Measurements from ENCODE around the gene SIGLEC11.
"Not testable (repeated sequence)": the region's sequence is repeated elsewhere in the genome, so short reads cannot be mapped to it uniquely, and the experiment has no call there.

Gene SIGLEC11

GRCh38 chr19:49960980-49961379 is at the start of gene SIGLEC11:
SIGLEC11 (minus strand) TSS chr19:49961172; CDS start chr19:49961081, 91 bp downstream.
- not testable (repeated sequence) for DNase-seq (ENCODE audit: low read depth in 3 of 3)

- no peak for DNase-seq (ENCODE audit: low read depth in 3 of 3)
Measured at GRCh38 chr19:50008532-50008931, 47.6 kb upstream of the SIGLEC11 start.

- DNase-seq (ENCODE audit: low read depth in 3 of 3), result no peak
Measured at GRCh38 chr19:50007947-50008346, 47.0 kb upstream of the SIGLEC11 start.

GRCh38 chr19:50007170-50007569 is 46.2 kb upstream of the SIGLEC11 start:
- DNase-seq (ENCODE audit: low read depth in 3 of 3), result no peak

GRCh38 chr19:50005428-50005827 is 44.5 kb upstream of the SIGLEC11 start:
- no peak for DNase-seq (ENCODE audit: low read depth in 3 of 3)

GRCh38 chr19:50003810-50004419 is 42.9 kb upstream of the SIGLEC11 start:
- DNase-seq (ENCODE audit: low read depth in 3 of 3), result peak in 1 of 3 donors; percentile 18

- no peak for DNase-seq (ENCODE audit: low read depth in 3 of 3)
Measured at GRCh38 chr19:50003254-50003788, 42.3 kb upstream of the SIGLEC11 start.

- no peak for DNase-seq (ENCODE audit: low read depth in 3 of 3)
Measured at GRCh38 chr19:50002386-50002960, 41.5 kb upstream of the SIGLEC11 start.

- no peak for DNase-seq (ENCODE audit: low read depth in 3 of 3)
Measured at GRCh38 chr19:50001775-50002174, 40.8 kb upstream of the SIGLEC11 start.

- no peak for DNase-seq (ENCODE audit: low read depth in 3 of 3)
Measured at GRCh38 chr19:50000841-50001557, 40.0 kb upstream of the SIGLEC11 start.

GRCh38 chr19:50000038-50000840 is 39.3 kb upstream of the SIGLEC11 start:
- DNase-seq (ENCODE audit: low read depth in 3 of 3), result no peak

- no peak for DNase-seq (ENCODE audit: low read depth in 3 of 3)
Measured at GRCh38 chr19:49999371-50000010, 38.5 kb upstream of the SIGLEC11 start.

- DNase-seq (ENCODE audit: low read depth in 3 of 3), result no peak
Measured at GRCh38 chr19:49997709-49998108, 36.7 kb upstream of the SIGLEC11 start.

GRCh38 chr19:49988433-49988832 is 27.5 kb upstream of the SIGLEC11 start:
- DNase-seq (ENCODE audit: low read depth in 3 of 3), result peak in 2 of 3 donors; percentile 11 to 19

GRCh38 chr19:49988007-49988406 is 27.0 kb upstream of the SIGLEC11 start:
- DNase-seq (ENCODE audit: low read depth in 3 of 3), result no peak

- DNase-seq (ENCODE audit: low read depth in 3 of 3), result peak; percentile 61 to 77 (median 67)
Measured at GRCh38 chr19:49987159-49987698, 26.3 kb upstream of the SIGLEC11 start.

GRCh38 chr19:49986354-49986753 is 25.4 kb upstream of the SIGLEC11 start:
- DNase-seq (ENCODE audit: low read depth in 3 of 3), result no peak

GRCh38 chr19:49985871-49986270 is 24.9 kb upstream of the SIGLEC11 start:
- no peak for DNase-seq (ENCODE audit: low read depth in 3 of 3)

GRCh38 chr19:49984491-49984890 is 23.5 kb upstream of the SIGLEC11 start:
- DNase-seq (ENCODE audit: low read depth in 3 of 3), result no peak

- peak; percentile 61 to 81 (median 70) for DNase-seq (ENCODE audit: low read depth in 3 of 3)
Measured at GRCh38 chr19:49983645-49984229, 22.8 kb upstream of the SIGLEC11 start.

Measured in stimulated activated CD4-positive, alpha-beta T cell treated with anti-CD3 and anti-CD28 coated beads, TNF-alpha, amount 100 ng/mL, for 48 hours (primary cell).